Subcutaneous abdominal adipose tissue (tissue), 5 donors: ENCODE results near the gene ZNF256.
A peak's percentile ranks its signal among the peaks of the same experiment; 100 is the strongest.

ENCODE experiments used
- H3K27ac ChIP-seq: one replicate; pipeline ENCODE4 v1.7.0; 2013; ENCODE audit warnings: low read depth, mild to moderate bottlenecking, inconsistent platforms, low read length, moderate library complexity
- H3K27me3 ChIP-seq, 5 donors: one replicate each; pipeline ENCODE4 v1.7.0; 2013; ENCODE audit warnings: low read length in 5 of 5, inconsistent platforms in 1 of 5; ENCODE audit not compliant: control insufficient read depth in 5 of 5, insufficient read depth in 4 of 5
- H3K36me3 ChIP-seq, 5 donors: one replicate each; pipeline ENCODE4 v1.7.0; 2013; ENCODE audit warnings: low read length in 5 of 5; ENCODE audit not compliant: control insufficient read depth in 5 of 5, insufficient read depth in 5 of 5
- H3K4me1 ChIP-seq, 5 donors: one replicate each; pipeline ENCODE4 v1.7.0; 2013; ENCODE audit warnings: low read length in 5 of 5, mild to moderate bottlenecking in 3 of 5, moderate library complexity in 1 of 5; ENCODE audit not compliant: control insufficient read depth in 5 of 5, insufficient read depth in 5 of 5
- H3K4me3 ChIP-seq, 5 donors: one replicate each; pipeline ENCODE4 v1.7.0; 2013; ENCODE audit warnings: low read length in 5 of 5, low read depth in 1 of 5
- H3K9ac ChIP-seq, 5 donors: one replicate each; pipeline ENCODE4 v1.7.0; 2013; ENCODE audit warnings: low read length in 5 of 5, mild to moderate bottlenecking in 4 of 5, moderate library complexity in 3 of 5
- H3K9me3 ChIP-seq, 5 donors: one replicate each; pipeline ENCODE4 v1.7.0; 2013; ENCODE audit warnings: low read length in 5 of 5; ENCODE audit not compliant: control insufficient read depth in 5 of 5
- donor health status: healthy.
- donor health status: healthy.
- donor health status: healthy.
- donor health status: healthy.
- donor health status: healthy.

Gene ZNF256

GRCh38 chr19:57947419-57948134 lies at the start of gene ZNF256:
ZNF256 (minus strand) TSS chr19:57947706; CDS start chr19:57947474, 232 bp downstream.
- peaks cover 5 to 18% (median 18%) of the 10 kb centered on the region in 5 donors for H3K36me3 ChIP-seq
- H3K27ac ChIP-seq: peak within 1 kb of the TSS; percentile 69
- peaks cover 0 to 3% (median 0%) of the 10 kb centered on the region in 5 donors for H3K27me3 ChIP-seq
- H3K9me3 ChIP-seq: peaks cover 17 to 53% (median 42%) of the 10 kb centered on the region in 5 donors
- H3K4me1 ChIP-seq: peaks cover 4 to 21% (median 19%) of the 10 kb centered on the region in 5 donors
- H3K9ac ChIP-seq: peak within 1 kb of the TSS; percentile 35 to 93 (median 86)
- H3K4me3 ChIP-seq: peak within 1 kb of the TSS; percentile 81 to 93 (median 88)

GRCh38 chr19:57992841-57993240 lies 45.3 kb upstream of the ZNF256 start:
- H3K27ac ChIP-seq: no peak overlapping the region
- peaks cover 55 to 94% (median 79%) of the 10 kb centered on the region in 5 donors for H3K9me3 ChIP-seq
- peaks cover 26 to 82% (median 58%) of the 10 kb centered on the region in 5 donors for H3K36me3 ChIP-seq
- no peaks in the 10 kb centered on the region for H3K4me1 ChIP-seq
- H3K27me3 ChIP-seq: no peaks in the 10 kb centered on the region
- H3K9ac ChIP-seq: no peak overlapping the region
- H3K4me3 ChIP-seq: peak overlapping the region in 4 of 5 donors; percentile 11 to 60 (median 50)

- Histone ChIP-seq H3K9me3 (peaks cover 91 to 100% (median 98%) of the 10 kb centered on the region in 5 donors), H3K27ac (no peak overlapping the region), H3K4me1 (no peaks in the 10 kb centered on the region), H3K27me3 (no peaks in the 10 kb centered on the region), H3K4me3 (peak overlapping the region; percentile 11 to 57 (median 48)), H3K36me3 (peaks cover 46 to 67% (median 58%) of the 10 kb centered on the region in 5 donors), H3K9ac (no peak overlapping the region)
These were observed 31.2 kb upstream of the ZNF256 start for GRCh38 chr19:57978586-57979289.

GRCh38 chr19:57974434-57974833 lies 26.9 kb upstream of the ZNF256 start, which contains the start of gene C19orf18:
C19orf18 (minus strand) TSS chr19:57974534; CDS start chr19:57974432, 102 bp downstream.
- H3K9me3 ChIP-seq: peaks cover 69 to 98% (median 97%) of the 10 kb centered on the region in 5 donors

GRCh38 chr19:57964761-57965160 lies 17.3 kb upstream of the ZNF256 start:
- Histone ChIP-seq H3K9ac (no peak overlapping the region), H3K9me3 (peaks cover 17 to 75% (median 53%) of the 10 kb centered on the region in 5 donors), H3K27ac (no peak overlapping the region), H3K4me1 (no peaks in the 10 kb centered on the region), H3K27me3 (no peaks in the 10 kb centered on the region), H3K4me3 (peak overlapping the region in 4 of 5 donors; percentile 24 to 55 (median 42)), H3K36me3 (peaks cover 4 to 15% (median 6%) of the 10 kb centered on the region in 5 donors)

More at GRCh38 chr19:57974434-57974833, 26.9 kb upstream of the ZNF256 start, which contains the start of gene C19orf18:
- H3K27ac ChIP-seq: no peak within 1 kb of the TSS
- peaks cover 13 to 39% (median 22%) of the 10 kb centered on the region in 5 donors for H3K36me3 ChIP-seq
- no peaks in the 10 kb centered on the region for H3K4me1 ChIP-seq
- H3K9ac ChIP-seq: no peak within 1 kb of the TSS
- H3K4me3 ChIP-seq: peak within 1 kb of the TSS; percentile 32 to 61 (median 48)
- no peaks in the 10 kb centered on the region for H3K27me3 ChIP-seq

- no peaks in the 10 kb centered on the region for H3K27me3 ChIP-seq
- peak overlapping the region in 2 of 5 donors; percentile 28 to 45 for H3K4me3 ChIP-seq
- H3K9ac ChIP-seq: no peak overlapping the region
- no peaks in the 10 kb centered on the region for H3K4me1 ChIP-seq
- peaks cover 20 to 69% (median 50%) of the 10 kb centered on the region in 5 donors for H3K9me3 ChIP-seq
- peaks cover 0 to 8% (median 3%) of the 10 kb centered on the region in 5 donors for H3K36me3 ChIP-seq
- no peak overlapping the region for H3K27ac ChIP-seq
These were observed 14.3 kb upstream of the ZNF256 start for GRCh38 chr19:57961785-57962184.

GRCh38 chr19:57954996-57955395 lies 7.5 kb upstream of the ZNF256 start:
- no peak overlapping the region for H3K27ac ChIP-seq
- H3K27me3 ChIP-seq: peaks cover 0 to 4% (median 0%) of the 10 kb centered on the region in 5 donors
- H3K9ac ChIP-seq: no peak overlapping the region
- H3K36me3 ChIP-seq: no peaks in the 10 kb centered on the region
- peaks cover 12 to 63% (median 53%) of the 10 kb centered on the region in 5 donors for H3K9me3 ChIP-seq
- peak overlapping the region in 2 of 5 donors; percentile 28 to 37 for H3K4me3 ChIP-seq
- H3K4me1 ChIP-seq: no peaks in the 10 kb centered on the region

GRCh38 chr19:57949702-57950101 lies 2.2 kb upstream of the ZNF256 start:
- Histone ChIP-seq H3K27me3 (peaks cover 0 to 4% (median 0%) of the 10 kb centered on the region in 5 donors), H3K9me3 (peaks cover 2 to 48% (median 36%) of the 10 kb centered on the region in 5 donors), H3K4me3 (no peak overlapping the region), H3K36me3 (no peaks in the 10 kb centered on the region), H3K27ac (no peak overlapping the region), H3K9ac (no peak overlapping the region), H3K4me1 (peaks cover 4 to 21% (median 19%) of the 10 kb centered on the region in 5 donors)

GRCh38 chr19:57949296-57949695 lies 1.8 kb upstream of the ZNF256 start:
- Histone ChIP-seq H3K9ac (no peak overlapping the region), H3K4me3 (no peak overlapping the region), H3K27ac (no peak overlapping the region), H3K27me3 (peaks cover 0 to 4% (median 0%) of the 10 kb centered on the region in 5 donors), H3K36me3 (peaks cover 0 to under 1% (median under 1%) of the 10 kb centered on the region in 5 donors), H3K4me1 (peaks cover 4 to 21% (median 19%) of the 10 kb centered on the region in 5 donors), H3K9me3 (peaks cover 2 to 49% (median 37%) of the 10 kb centered on the region in 5 donors)
